GM18951 (cell line): Measurements from ENCODE around the gene STAP1.
"Not testable (repeated sequence)": the region's sequence is repeated elsewhere in the genome, so short reads cannot be mapped to it uniquely, and the experiment has no call there.

ENCODE experiments used
- POLR2A ChIP-seq: IDR thresholded peaks from 4 replicates; pipeline ENCODE4 v1.6.1; 2011; ENCODE audit warnings: mild to moderate bottlenecking; ENCODE audit not compliant: insufficient read length, insufficient read depth; ENCODE audit errors: extremely low read depth
- in situ Hi-C: fragments of 300-500 bp; cut with MboI; formaldehyde crosslinking; loops from one replicate; pipeline ENCODE4 v1.12.0; 2022; ENCODE audit warnings: low sequenced_read_pairs, mixed read lengths, inconsistent platforms; ENCODE audit not compliant: unreplicated experiment

Gene STAP1

DNA sequence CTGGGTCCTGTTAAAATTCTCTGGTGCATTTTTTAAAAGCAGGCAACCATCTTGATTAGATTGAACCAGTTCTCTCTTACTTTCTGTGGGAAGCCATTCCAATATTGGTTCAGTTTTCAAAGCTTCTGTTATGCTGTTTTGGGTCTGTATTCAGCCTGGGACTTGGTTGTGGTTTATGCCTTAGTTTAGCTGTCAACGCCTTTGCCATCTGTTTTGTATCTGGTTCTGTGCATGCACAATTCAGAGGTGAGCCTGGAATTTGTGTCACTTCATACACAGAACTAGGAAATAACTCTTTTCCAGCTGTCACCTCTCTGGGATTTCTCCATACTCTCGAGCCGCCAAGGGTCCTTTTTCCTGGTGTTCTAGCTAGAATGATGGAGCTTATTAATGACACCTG lies 46.2 kb downstream of the STAP1 start:
- in situ Hi-C loops = no loop called here
- no peak for TF ChIP-seq POLR2A

- no peak for TF ChIP-seq POLR2A
- in situ Hi-C loops = no loop called here
These were observed 49.5 kb downstream of the STAP1 start for GRCh38 chr4:67608027-67608426.

- TF ChIP-seq POLR2A = no peak
- in situ Hi-C loops = no loop called here
These were observed 55.7 kb downstream of the STAP1 start for GRCh38 chr4:67614186-67614585.

GRCh38 chr4:67615119-67615518 lies 56.6 kb downstream of the STAP1 start:
- in situ Hi-C loops = no loop called here

DNA sequence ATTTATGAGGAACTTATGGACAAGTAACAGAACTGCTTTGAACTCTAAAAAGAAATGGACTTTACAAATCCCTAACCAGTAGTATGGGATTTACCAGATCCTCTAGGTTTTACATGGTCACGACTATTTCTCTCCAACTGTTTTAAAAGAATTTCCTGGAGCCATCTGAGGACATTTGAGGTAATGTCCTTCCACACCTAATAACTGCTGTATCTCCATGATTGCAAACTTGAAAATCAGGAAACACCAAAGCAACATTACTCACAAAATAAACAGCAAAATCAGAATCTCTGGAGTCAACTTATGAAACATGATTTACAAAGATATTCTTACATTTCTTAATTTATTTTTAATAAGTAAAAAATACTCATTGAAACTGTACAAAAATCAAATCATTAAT lies 58.0 kb downstream of the STAP1 start:
- no peak for TF ChIP-seq POLR2A
- in situ Hi-C loops = no loop called here

More at GRCh38 chr4:67615119-67615518, 56.6 kb downstream of the STAP1 start:
- TF ChIP-seq POLR2A = no peak

GRCh38 chr4:67624939-67625338 lies 66.4 kb downstream of the STAP1 start:
- TF ChIP-seq POLR2A = no peak
- in situ Hi-C loops = no loop called here

DNA sequence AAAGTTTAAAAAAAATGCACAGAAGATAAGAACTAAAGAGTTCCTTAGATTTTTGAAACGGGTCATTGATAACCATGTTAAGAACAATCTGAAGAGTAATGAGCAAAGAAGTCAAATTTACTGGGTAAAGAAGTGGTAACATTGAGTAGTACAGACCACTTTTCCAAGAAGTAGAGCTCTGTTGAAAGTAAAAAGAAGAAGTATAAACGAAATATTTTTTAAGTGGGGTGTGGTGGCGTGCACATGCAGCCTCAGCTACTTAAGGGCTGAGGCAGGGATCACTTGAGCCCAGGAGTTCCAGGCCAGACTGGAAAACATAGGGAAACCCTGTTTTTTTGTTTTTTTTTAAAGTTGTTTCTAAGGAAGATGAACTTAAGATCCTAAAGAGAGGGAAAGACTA lies 74.0 kb downstream of the STAP1 start:
- in situ Hi-C loops = no loop called here
- no peak for TF ChIP-seq POLR2A

DNA sequence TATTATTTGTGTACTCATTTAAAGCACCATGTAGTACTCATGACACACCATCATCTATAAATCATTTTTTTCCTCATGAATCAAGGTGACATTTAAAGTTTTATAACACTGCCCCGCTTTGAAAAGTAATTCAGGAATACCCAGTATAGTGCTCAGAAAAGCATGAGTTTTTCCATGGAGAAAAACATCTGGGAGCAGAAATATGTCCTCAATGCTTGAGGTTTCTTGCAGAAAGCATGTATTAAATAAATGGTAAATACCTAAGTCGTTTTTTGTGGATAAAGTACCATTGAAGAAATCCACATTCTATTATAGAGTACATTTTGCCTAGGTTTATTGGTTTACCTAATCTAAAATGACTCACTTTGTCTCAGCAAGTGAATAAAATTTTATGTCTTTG lies 76.2 kb downstream of the STAP1 start:
- in situ Hi-C loops = no loop called here
- TF ChIP-seq POLR2A = no peak

GRCh38 chr4:67635331-67635730 lies 76.8 kb downstream of the STAP1 start:
- in situ Hi-C loops = no loop called here
- no peak for TF ChIP-seq POLR2A

GRCh38 chr4:67636978-67637377 lies 78.5 kb downstream of the STAP1 start:
- in situ Hi-C loops = not testable (repeated sequence)

GRCh38 chr4:67638136-67638535 lies 79.6 kb downstream of the STAP1 start:
- in situ Hi-C loops = no loop called here

GRCh38 chr4:67651536-67651935 lies 93.0 kb downstream of the STAP1 start:
- TF ChIP-seq POLR2A = no peak
- in situ Hi-C loops = no loop called here

More at GRCh38 chr4:67638136-67638535, 79.6 kb downstream of the STAP1 start:
- no peak for TF ChIP-seq POLR2A
